MM.1S (cell line): Measurements from ENCODE around the gene GDF11.

Source experiments
- EZH2 ChIP-seq: fragments of 300-600 bp; sonication (generic); optimal IDR thresholded peaks from 2 replicates; pipeline ENCODE3; 2017; ENCODE audit warnings: low read depth, mild to moderate bottlenecking, antibody characterized with exemption, low read length, mixed read lengths
- EZH2phosphoT487 ChIP-seq: fragments of 300-600 bp; sonication (generic); IDR thresholded peaks from 2 replicates; pipeline ENCODE4 v1.6.1; 2018; ENCODE audit warnings: antibody characterized with exemption, low read length
- TF ChIP-seq, protein P1 (sequence below): fragments of 300-600 bp; sonication (generic); IDR thresholded peaks from 2 replicates; pipeline ENCODE4 v1.5.1; 2016; ENCODE audit warnings: antibody characterized with exemption, low read length, mixed read lengths

DNA sequence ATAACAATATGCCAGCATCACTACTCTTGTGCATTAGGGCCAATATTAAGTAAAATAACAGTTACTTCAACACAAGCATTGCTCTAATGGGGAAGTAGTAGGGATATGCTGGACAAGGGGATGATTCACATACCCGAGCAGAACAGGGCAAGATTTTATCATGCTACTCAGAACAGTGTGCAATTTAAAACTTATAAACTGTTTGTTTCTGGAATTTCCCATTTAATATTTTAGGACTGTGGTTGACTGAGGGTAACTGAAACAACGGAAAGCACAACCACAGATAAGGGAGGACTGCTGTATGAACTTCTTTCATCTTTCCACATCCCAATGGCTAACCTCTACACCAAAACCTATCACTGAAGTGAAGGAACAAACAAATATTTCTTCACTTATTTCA, 37.8 kb downstream of the GDF11 start:
- TF ChIP-seq, protein P1, sequence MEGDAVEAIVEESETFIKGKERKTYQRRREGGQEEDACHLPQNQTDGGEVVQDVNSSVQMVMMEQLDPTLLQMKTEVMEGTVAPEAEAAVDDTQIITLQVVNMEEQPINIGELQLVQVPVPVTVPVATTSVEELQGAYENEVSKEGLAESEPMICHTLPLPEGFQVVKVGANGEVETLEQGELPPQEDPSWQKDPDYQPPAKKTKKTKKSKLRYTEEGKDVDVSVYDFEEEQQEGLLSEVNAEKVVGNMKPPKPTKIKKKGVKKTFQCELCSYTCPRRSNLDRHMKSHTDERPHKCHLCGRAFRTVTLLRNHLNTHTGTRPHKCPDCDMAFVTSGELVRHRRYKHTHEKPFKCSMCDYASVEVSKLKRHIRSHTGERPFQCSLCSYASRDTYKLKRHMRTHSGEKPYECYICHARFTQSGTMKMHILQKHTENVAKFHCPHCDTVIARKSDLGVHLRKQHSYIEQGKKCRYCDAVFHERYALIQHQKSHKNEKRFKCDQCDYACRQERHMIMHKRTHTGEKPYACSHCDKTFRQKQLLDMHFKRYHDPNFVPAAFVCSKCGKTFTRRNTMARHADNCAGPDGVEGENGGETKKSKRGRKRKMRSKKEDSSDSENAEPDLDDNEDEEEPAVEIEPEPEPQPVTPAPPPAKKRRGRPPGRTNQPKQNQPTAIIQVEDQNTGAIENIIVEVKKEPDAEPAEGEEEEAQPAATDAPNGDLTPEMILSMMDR = no peak
- TF ChIP-seq EZH2 (no peak), EZH2phosphoT487 (no peak)
